Stimulated activated CD4-positive, alpha-beta T cell treated with anti-CD3 and anti-CD28 coated beads, Interleukin-12 subunit alpha, Interleukin-12 subunit beta, amount 100 ng/mL, for 24 hours (primary cell): Measurements from ENCODE around the gene MTHFS.

ENCODE experiments used
- DNase-seq, 2 experiments: peaks; one replicate each; pipeline ENCODE4 v3.0.0-alpha.2; 2020; ENCODE audit warnings: low read depth in 2 of 2

MTHFS gene

DNA sequence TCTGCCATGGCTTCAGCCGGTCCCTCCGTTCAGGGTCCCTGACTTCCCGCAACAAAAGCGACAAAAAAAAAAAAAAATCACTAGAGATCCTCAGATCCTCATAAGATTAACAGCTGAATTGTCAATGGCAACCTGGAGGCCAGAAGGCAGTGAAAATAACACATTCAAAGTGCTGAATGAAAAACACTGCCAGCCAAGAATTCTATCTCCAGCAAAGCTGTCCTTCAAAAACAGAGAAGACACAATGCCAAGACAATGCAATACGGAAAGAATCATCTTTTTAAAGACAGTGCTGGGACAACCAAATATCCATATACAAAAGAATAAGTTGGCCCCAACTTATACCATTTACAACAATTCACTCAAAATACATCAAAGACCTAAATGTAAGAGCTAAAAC, 21.6 kb downstream of the MTHFS start:
- DNase-seq, result no peak

DNA sequence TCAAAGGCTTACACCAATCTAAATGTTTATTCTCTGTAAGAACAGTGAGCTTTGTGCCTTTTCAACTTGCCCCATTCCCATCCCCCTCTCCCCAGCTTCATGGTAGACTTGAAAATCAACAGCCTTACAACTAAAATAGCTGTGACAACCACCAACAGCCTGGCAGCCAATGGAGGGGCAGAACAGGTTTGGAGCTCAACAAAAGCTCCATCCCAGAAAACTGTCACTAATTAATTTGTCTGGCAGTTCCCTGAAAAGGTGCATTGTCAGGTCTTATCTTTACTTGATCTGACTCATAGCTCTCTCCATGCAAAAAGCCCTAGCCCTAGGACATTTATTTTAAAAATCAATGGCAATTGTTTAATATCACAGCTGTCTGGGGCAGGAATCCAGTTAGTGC, 22.6 kb downstream of the MTHFS start:
- no peak for DNase-seq

DNA sequence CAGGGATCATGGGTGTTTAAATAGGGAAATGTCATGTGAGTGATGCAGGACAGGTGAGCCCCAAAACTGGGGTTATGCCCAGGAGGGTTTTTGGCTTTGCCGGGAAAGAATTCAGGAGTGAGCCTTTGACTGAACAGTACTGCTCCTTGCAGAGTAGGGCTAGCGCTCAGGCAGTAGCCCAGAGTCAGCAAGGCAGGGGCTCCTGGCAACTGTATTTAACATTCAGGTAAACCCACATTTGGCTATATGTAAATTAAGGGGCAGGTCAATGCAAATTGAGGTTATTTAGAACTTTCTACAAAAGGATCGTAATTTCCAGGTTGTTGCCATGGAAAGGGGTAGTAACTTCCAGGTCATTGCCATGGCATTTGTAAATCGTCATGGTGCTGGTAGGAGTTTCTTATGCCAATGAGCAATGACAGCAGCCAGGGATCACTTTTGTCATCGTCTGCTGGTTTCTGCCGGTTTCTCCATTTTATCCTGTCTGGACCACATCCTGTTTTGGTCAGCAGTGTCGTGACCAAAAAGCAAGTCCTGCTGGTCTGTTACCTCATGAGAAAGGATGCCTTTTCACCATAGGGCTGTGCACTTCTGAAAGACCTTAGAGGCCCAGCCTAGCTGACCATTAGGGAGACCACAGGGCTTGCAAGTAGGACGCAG, 24.3 kb downstream of the MTHFS start:
- DNase-seq, result no peak

DNA sequence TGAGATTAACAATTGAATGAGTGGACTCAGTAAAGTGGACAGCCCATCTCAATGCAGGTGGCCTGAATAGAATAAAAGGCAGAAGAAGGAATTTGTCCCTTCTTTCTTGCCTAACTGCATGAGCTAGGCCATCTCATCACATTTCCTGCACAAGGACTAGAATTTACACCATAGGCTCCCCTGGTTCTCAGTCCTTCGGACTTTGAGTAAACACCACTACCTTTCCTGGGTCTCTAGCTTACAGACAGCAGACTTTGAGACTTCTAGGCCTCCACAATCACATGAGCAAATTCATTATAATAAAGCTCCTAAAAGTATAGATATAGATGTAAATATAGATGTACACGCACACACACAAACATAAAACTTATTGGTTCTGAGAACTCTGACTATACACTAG, 28.3 kb downstream of the MTHFS start:
- no peak for DNase-seq

DNA sequence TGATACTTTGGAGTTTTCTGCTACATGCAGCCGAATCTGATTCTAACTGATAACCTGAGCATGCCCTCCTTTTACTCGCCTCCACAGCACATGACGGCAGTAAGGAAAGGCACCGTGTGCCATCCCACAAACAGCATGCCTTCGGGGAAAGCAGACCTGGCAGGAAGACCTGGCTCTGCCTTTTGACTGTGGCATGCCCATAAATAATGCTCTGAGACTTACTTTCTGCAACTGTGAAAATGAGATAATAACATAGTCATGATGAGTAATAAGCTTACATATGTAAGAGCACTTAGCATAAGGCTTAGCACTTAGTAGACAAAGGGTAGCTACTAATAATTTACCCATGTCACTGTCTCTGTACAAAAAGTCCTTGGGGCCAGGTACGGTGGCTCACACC, 32.9 kb downstream of the MTHFS start:
- no peak for DNase-seq

DNA sequence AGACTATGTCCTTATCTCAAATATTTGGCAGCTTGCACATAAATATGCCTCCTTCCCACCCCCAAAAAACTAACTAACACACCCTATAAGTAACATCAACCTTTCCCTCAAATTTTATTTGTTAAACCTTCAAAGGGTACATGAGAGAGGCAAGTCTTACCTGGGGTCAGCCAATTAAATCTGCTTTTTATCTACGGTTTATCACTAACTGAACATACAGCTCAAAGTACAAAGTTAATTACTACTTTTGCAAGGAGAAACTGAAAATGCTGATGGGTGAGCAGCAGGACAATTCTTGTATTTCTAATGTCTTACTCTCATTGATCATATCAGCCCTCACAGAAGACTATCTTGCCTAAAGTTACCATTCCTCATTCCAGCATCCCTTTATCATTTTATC, 34.6 kb downstream of the MTHFS start:
- DNase-seq, result no peak

DNA sequence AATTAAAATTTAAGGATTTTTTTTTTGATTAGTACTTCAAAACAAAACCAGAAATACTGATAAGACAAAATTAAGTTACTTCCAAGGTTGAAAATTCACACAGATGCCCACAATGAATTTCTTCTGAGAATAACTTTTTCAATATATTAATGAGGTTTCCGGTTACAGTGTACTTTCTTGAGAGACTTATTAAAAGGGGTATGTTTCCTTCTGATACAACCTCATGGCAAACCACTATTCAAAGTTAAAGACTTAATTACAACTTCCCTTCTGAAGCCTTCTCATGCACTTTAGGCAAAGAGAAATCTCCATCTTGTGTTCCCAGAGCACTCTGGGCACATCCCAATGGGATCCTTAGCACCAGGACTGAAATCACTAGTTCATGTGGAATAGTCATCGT, 36.2 kb downstream of the MTHFS start:
- no peak for DNase-seq

DNA sequence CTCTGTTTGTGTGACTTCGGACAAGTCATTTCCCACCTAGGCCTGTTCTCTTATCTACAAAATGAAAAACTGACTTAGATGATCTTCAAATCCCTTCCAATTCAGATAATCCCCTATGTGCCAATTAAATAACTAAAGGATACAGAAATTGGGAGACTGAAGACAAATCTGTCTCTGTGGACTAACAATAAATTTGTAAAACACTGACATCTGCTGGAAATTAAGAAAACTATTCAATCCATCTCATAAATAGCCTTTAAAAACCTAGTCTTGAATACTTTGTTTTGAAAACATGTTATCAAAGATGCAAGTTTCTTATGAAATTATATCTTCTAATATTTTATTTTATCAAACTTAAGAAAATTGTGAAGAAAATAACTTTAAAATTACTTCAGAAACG, 38.3 kb downstream of the MTHFS start:
- no peak for DNase-seq

DNA sequence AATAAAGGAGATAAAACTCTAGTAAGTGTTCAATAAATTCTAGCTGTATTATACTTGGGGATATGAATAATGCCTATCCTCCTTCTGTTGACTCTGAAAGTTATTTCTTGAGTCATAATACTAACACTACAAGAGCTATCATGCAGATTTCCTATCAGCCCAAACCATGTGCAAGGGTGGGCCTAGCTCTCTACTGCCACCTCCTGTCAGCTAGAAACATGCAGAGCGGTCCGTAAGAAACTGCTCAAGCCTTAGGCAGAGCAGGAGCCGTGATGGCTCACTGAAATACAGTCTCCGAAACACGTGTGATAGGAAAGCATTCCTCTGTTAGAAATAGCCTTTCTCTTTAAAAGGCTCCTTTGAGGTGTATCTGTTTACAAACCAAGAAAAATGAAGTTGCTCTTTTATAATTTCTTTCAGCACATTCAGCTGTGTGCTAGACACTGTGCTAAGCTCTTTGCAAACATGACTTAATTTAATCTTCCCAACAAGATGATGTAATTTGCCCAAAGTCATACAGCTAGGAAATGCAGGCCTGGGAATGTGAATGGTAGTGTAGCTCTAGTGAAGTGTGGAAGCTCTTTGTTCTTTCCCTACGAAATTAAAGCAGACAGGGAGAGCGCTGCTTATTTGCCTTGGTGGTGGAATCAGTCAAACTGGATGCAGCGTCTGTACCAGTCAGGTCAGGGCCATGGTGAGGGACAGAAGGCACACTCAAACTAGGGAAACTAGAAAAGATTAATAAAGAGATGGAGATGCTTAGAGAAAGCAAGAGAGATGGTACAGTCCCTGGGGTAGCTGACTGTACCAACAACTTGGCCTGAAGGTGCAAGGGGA, 43.1 kb downstream of the MTHFS start:
- DNase-seq, result peak; percentile 43 to 53

DNA sequence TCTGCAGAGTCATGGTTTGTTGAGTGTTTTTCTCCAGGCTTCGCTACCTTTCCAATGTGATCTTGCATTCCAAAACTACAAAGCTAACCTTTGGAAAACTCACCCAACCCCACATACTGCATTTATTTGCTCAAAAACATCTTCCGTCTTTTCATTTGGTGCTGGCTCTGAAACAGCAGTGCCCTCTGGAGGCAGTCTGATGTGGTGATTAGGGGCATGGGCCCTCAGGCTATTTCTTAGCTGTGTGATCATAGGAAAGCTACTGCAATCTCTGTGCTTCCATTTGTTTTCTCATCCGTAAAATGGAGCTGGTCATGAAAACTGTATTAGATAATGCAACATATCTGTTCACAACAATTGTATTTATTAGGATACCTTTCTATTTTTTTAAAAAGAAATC, 47.0 kb downstream of the MTHFS start:
- DNase-seq, result no peak

DNA sequence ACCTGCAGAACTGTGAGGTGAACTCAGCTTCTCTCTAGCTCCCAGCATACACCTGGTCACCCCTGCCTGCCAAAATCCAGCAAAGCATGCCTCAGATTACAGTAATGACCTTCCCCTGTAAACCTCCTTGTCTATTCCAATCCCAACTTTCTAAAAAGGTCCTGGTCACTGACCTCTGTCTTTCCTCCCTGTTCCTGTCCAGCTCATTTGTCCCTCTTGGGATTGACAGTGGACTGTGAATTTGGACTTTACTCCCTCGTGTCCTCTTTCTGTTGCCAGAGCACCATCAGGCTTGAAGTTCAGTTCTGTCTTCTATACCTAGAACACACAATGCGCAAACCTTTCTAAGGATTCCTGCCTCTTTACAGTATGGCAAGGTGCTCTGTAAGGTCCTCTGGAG, 50.3 kb downstream of the MTHFS start:
- DNase-seq, result no peak

DNA sequence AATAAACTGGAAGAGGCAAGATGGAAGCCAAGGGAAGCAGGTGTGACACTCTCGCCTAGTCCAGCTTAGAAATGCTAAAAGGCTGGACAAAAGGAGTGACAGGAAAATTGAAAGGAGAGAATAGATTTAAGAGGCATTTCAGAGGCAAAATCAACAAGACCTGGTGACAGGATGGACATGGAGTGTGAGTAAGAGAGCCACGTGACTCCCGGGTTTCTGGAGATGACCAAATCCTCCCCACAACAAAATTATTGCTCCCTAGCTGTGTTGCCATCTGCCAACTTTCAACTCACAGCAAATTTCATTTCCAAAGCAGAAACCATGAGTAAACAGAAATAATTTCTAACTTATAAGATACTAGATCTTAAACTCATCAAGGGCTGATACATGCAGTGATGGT, 52.6 kb downstream of the MTHFS start:
- DNase-seq, result no peak

DNA sequence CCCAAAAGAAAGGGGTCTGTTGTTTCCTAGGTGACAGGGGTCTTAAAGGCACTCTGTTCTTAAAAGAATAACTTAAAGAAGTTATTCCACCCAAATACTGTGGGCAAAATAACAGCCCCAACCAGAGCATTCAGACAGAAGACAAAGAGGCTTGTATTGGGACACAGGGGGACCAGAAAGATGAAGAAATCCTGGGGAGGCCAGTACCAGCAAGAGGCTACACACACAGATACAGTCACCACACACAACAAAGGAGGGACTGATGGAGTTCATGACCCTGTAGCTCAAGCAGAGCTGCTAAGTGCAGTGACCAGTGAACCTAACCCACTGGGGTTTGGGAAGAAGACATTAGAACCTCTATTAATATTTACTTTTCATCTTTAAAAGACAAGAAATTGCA, 59.0 kb downstream of the MTHFS start:
- no peak for DNase-seq

DNA sequence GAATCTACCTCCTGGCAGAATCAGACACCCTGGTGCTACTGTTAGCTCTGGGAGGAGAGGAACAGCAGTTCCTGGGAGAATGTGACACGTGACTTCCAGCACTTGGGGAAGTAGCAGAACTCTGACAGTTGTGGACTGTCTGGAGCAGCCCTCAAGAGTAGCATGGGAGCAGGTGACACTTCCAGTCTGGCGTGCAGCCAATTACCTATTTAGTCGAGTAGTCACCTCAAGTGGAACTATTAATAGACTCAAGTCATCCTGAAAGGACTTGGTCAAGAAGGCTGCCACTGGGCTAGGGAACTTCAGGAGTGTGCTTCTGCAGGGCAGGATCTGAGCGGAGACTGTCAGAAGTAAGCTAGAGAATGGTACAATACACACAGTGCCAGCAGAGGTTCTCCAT, 62.3 kb downstream of the MTHFS start:
- DNase-seq, result no peak

DNA sequence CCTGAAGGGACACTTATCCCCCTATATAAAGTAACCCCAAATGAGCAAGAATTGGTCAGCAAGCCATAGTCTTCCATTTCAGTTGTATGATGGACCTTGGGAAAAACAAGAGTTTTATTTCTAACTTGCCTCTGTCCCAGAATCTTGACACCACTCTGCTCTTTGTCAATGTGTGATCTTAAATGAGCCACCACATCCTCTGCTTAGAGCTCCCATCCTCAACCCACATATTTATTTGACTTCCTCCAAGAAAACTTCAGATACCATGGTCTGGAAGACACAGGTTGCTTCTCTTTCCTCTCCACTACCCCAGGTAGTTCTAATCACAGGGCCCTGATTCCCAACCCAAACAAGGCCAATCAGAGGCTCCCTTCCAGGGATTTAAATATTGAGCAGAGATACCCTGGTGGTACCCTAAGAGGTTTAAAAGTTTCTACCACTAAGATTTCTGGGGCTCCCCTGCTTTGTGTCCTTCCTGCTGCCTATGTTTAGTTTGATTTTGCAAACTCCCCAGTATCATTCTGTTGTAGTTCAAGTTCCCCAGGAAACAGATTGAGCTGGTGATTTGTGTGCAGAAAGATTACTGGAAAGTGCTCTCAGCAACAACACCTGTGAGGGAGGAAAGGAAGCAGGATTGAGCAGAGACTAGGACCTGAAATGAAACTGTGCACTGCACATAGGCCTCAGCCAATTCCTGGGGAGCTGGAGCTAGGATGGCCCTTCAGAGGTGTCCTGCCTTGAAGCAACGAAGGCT, 64.3 kb downstream of the MTHFS start:
- DNase-seq, result no peak

DNA sequence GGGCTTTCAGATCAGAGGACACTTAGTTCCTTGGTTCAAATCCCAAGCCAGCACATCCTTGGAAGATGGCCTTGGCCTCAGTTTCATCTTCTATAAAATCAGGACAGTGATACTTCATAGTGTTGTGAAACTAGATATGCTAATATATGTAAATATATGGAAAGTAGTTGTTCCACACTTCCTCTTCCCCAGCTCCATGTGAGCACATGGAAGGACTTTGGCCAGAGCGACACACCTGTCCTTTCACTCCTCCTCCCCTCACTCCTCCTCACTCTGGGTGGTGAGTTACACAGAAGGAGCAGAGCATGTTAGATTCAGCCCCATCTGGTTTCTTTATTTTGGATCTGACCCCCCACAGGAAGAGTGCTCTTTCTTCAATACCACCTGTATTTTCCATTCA, 65.2 kb downstream of the MTHFS start:
- DNase-seq, result no peak

DNA sequence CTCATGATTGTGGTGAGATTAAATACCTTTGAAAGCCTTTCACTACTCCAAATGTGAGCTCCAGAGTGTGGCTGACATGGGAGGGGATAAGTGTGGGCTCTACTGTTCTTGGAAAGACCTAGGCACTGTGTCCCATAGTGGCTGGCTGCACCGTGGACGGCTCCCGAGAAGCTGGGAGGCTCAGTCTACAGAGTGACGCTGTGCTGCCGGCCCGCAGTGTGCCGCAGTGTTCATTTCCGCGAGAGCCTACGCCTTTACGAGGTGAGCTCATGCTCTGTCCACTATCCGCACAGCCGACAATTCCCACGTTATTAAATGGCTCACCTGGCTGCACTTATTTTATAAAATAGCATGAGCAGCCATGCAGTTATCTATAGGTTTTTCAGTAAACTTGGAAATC, 66.9 kb downstream of the MTHFS start:
- no peak for DNase-seq

DNA sequence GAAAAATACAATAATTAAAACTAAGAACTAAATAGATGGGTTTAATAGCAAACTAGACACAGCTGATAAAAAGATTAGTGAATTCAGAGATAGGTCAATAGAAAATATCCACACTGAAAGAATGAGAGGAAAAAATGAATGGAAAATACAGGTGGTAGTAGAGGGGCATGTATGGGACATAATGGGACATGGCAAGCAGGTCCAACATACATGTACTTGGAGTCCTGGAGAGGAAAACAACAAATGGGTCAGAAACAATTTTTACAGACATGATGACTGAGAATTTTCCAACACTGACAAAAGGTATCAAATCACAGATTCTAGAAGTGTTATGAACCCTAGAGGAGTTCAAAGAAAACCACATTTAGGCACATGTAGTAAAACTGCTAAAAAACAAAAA, 68.4 kb downstream of the MTHFS start:
- DNase-seq, result no peak

DNA sequence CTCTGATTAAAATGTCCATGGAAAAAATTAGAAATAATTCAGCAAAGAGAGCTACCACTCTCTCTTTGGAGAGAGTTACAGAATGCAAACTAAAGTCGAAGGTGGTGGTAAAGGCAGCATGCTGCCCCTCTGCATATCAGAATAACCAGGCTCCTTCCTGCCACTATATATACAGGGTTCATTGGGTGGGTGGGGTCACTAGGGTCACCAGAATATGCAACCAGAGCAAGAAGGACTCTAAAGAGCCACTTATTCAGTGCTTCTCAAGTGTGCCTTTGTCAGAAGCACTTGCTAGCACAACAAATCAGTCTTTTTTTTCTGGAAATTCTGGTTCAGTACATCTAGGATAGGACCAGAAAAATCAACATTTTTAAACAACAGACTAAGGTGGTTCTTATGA, 70.0 kb downstream of the MTHFS start:
- DNase-seq, result no peak

DNA sequence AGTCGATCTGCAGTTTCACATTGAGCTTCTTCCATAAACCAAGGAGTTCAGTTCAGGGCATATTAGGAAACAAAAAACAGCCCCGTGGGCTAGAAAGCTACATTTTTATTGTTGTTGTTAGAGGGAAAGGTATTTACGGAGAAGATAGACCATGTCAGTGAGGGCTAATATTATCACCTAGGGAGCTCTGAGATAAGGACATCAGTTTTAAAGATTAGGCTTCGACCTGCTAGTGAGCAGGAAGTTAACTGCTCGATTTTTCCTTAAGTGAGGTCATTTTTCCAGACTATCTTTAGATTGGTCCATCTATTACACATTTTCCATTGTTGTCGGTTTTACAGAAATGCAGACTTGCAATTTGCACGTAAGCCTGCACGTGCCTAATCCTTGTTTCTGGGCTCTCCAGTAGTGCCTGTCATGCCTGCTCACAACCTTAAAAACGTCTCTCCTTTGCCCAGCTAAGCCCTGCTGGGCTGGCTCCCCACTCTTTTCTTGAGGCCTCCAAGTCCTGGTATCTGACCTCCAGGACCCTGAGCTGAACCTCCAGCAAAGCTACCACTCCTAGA, 72.6 kb downstream of the MTHFS start:
- no peak for DNase-seq

DNA sequence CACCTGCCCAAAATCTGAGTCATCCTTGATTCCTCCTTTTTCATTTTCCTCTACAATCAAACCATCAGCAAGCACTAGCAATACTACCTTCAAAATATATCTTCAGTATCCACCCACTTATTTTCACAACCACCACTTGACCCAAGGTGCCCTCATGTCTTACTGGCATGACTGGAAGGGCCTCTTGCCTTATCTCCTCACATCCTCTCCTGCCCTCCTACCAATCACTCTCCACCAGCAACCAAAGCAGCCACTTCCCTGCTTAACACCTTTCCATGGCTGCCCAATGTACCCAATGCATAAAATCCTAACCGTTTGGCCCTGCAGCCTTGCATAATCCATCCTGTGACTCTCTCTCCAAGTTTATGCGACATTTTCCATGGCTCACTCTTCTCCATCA, 76.0 kb downstream of the MTHFS start:
- no peak for DNase-seq

DNA sequence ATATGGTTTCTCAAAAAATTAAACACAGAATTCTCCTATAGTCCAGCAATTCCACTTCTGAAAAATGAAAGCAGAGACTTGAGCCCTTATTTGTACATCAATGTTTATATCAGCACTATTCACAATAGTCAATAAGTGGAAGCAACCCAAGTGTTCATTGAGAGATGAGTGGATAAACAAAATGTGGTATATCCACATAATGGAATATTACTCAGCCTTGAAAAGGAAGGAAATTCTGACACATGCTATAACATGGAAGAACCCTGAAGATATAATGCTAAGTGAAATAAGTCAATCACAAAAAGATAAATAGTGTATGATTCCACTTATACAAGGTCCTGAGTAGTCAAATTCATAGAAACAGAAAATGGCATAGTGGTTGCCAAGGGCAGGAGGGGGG, 76.6 kb downstream of the MTHFS start:
- DNase-seq, result no peak

DNA sequence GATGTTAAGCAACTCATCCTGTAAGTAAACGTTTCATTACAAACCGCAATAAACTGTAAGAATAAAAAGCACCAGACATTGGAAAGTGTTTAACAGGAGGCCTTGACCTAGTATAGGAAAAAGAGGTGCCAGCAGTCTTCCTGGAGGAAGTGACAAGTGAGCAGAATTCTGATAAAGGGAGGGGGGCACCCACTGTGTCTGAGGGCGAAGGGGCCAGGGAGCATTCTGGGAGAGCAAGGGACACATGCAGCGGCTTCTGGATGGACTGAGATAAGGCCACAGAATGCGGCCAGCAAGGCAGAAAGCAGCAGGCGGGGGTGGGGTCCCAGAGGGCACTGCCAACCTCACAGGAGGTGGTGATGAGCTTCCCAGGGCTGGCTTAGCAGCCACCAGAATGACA, 80.2 kb downstream of the MTHFS start:
- no peak for DNase-seq
